ENCODE results near the gene HSD11B1.

The HSD11B1 gene

DNA sequence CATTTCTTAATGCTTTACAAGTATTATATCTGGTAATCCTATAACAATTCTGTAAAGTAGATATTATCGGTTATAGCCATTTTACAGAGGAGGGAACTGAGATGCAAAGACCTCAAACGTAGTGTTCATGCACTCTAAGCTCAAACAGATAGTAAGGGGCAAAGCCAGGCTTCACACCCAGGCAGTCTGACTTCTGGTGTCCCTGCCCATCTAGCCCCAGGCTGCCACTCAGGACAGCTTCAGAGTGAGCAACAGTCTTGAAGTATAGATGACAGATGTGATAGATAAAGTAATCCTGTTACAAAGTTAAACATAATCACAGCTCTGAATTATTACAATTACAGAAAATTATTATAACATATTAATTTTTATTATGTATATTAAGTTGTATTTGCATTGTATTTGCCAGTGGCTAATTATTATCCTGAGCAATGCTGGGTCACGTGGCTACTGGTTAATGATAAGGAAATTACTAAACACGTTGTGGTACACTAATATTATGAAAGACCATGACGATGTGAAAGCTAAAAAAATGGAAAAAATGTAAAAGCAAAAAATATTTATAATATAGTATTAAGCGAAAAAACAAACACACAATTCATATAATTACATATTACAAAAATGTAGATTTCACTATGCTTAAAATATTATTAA is 45.2 kb downstream of the HSD11B1 start:
- H3K4me1 Mint-ChIP-seq (ENCODE audit: low read depth): peaks cover 85% of the 10 kb centered on the region
- no peaks in the 10 kb centered on the region for H3K27me3 Mint-ChIP-seq
- H3K27ac Mint-ChIP-seq: peak overlapping the region; percentile 85
- no peaks in the 10 kb centered on the region for H3K36me3 Mint-ChIP-seq (ENCODE audit: low read depth)
- H3K4me3 Mint-ChIP-seq: peak overlapping the region; percentile 40
- H3K9me3 Mint-ChIP-seq: no peaks in the 10 kb centered on the region

DNA sequence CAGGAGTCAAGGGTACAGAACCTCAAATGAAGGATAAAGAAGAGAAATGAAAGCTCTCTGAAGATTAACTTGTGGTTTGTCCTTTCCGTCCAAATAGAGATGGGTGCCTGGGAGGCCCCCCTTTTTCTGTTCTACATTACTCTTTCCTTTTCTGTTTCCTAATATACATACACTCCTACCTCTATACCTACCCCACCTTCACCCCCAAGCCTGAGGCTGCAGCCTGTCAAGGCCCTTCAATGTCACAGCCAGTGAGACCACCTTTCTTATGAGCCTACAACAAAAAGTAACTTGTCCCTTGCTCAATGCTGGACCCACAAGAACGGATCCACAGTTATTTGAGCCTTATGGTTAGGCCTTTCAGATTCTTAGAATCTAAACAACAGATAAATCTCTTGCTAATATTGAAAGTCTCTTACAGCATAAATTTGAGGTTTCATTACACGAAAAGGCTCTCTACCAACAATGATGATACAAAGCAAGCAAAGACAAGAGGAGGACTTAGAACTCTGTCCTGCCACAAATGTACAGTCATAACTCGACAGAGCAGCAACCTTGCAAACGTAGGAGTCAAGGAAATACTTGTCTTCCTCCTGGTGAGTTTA is 47.1 kb downstream of the HSD11B1 start:
- Mint-ChIP-seq H3K9me3 (no peaks in the 10 kb centered on the region), H3K4me3 (peak overlapping the region; percentile 79), H3K36me3 (ENCODE audit: low read depth) (peaks cover 9% of the 10 kb centered on the region), H3K4me1 (ENCODE audit: low read depth) (peaks cover 91% of the 10 kb centered on the region), H3K27me3 (no peaks in the 10 kb centered on the region), H3K27ac (peak overlapping the region; percentile 100)

- Mint-ChIP-seq H3K36me3 (ENCODE audit: low read depth) (peaks cover 20% of the 10 kb centered on the region), H3K27ac (peak overlapping the region; percentile 100), H3K27me3 (no peaks in the 10 kb centered on the region), H3K4me3 (no peak overlapping the region), H3K9me3 (no peaks in the 10 kb centered on the region), H3K4me1 (ENCODE audit: low read depth) (peaks cover 82% of the 10 kb centered on the region)
Observed at GRCh38 chr1:209752890-209753289, 48.2 kb downstream of the HSD11B1 start.

DNA sequence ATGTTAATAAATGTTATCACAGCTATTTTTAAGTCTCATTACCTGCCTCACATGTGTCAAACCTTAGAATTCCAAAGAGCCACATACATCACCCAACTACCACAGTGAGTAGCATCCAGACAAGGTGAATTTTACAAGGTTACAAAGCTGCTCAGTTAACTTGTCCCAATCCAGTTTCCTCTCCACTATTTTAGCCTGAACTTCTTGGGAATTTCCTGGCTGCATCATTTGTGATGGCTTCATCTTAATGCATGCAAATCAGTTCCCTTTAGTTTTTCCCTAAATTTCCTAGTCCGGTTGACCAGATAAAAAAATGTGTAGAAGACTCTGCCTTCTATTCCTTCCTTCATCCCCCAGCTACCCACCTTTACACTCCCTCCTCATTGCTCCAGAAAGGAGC is 50.6 kb downstream of the HSD11B1 start:
- peak overlapping the region; percentile 100 for H3K27ac Mint-ChIP-seq
- H3K36me3 Mint-ChIP-seq (ENCODE audit: low read depth): peaks cover 43% of the 10 kb centered on the region
- peak overlapping the region; percentile 100 for H3K4me3 Mint-ChIP-seq
- no peaks in the 10 kb centered on the region for H3K27me3 Mint-ChIP-seq
- no peaks in the 10 kb centered on the region for H3K9me3 Mint-ChIP-seq
- peaks cover 83% of the 10 kb centered on the region for H3K4me1 Mint-ChIP-seq (ENCODE audit: low read depth)

DNA sequence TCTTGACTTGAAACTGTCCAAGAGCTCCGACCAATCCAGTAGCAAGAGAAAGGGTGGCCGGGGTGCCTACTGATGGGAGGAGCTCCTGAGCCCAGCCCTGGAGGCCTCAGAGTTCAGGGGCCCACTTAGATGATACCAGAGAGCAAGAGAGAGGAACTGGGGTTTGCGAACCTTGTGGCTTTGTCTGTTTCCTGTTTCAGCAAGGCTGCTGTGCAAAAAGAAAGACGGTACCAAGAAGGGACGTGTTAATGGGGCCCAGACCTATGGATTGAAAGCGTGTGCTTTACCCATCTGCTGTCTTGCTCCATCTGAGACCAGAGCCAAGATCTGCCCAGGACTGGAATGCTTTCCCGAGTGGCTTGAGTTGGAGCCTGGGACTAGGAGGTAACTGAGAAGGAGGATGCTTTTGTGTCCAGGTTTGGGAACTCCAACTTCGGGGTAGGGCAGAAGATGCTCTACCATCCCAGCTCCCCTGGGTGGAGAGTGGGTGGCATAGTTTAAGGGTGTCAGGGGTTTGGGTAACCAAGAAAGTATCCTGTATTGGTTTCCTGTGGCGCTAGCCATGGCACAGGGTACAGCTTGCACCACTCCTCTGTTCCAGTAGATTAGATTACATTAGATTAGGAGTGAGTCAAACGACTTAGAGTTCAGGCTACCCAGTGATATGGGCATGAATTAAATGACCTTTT is 51.4 kb downstream of the HSD11B1 start, which contains the start of gene TRAF3IP3:
TSS of gene TRAF3IP3 (plus strand) at position 128 of the 689 bp plus-strand sequence. CDS start 3,987 bp downstream, outside the sequence.
- Mint-ChIP-seq H3K36me3 (ENCODE audit: low read depth) (peaks cover 51% of the 10 kb centered on the region), H3K9me3 (no peaks in the 10 kb centered on the region), H3K4me1 (ENCODE audit: low read depth) (peaks cover 83% of the 10 kb centered on the region), H3K27me3 (no peaks in the 10 kb centered on the region), H3K27ac (peak within 1 kb of the TSS; percentile 100), H3K4me3 (peak within 1 kb of the TSS; percentile 100)

- Mint-ChIP-seq H3K27ac (peak overlapping the region; percentile 100), H3K9me3 (no peaks in the 10 kb centered on the region), H3K4me3 (peak overlapping the region; percentile 100), H3K4me1 (ENCODE audit: low read depth) (peaks cover 83% of the 10 kb centered on the region), H3K36me3 (ENCODE audit: low read depth) (peaks cover 59% of the 10 kb centered on the region), H3K27me3 (no peaks in the 10 kb centered on the region)
Observed at GRCh38 chr1:209756615-209757445, 52.2 kb downstream of the HSD11B1 start.

GRCh38 chr1:209758400-209758799 is 53.8 kb downstream of the HSD11B1 start:
- peaks cover 83% of the 10 kb centered on the region for H3K4me1 Mint-ChIP-seq (ENCODE audit: low read depth)
- H3K36me3 Mint-ChIP-seq (ENCODE audit: low read depth): peaks cover 75% of the 10 kb centered on the region
- H3K9me3 Mint-ChIP-seq: no peaks in the 10 kb centered on the region
- peak overlapping the region; percentile 100 for H3K27ac Mint-ChIP-seq
- no peaks in the 10 kb centered on the region for H3K27me3 Mint-ChIP-seq
- peak overlapping the region; percentile 100 for H3K4me3 Mint-ChIP-seq

- peak overlapping the region; percentile 100 for H3K4me3 Mint-ChIP-seq
- H3K27ac Mint-ChIP-seq: peak overlapping the region; percentile 54
- H3K4me1 Mint-ChIP-seq (ENCODE audit: low read depth): peaks cover 79% of the 10 kb centered on the region
Observed at GRCh38 chr1:209759829-209760359, 55.2 kb downstream of the HSD11B1 start.

DNA sequence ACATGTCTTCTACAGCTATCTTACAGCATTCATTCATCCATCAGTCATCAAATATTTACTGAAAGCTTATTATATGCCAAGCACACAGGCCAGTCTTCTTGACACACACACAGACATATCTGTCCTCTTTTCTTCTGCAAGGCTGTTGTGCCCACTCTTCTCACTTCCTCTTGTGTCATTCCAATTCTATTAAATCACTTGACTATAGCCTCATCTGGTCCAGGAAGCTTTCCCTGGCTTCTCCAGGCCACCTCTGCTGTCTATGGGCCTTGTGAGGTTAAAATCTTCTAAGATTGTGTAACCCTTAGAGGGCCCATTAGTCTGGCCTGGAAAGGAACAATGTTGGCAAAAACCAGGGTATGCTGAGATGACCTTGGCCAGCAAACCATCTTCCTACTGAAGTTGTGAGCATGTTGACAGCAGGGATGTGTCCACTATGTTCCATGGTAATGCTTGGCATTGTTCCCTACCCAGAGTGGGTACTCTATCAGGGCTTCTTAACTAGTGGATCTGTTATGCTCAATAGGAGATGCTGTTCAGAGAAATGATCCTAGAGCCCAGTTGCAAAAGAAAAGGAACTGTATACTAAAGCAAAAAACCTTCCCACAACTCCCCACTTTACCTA is 56.5 kb downstream of the HSD11B1 start:
- Mint-ChIP-seq H3K9me3 (no peaks in the 10 kb centered on the region), H3K4me3 (peak overlapping the region; percentile 25), H3K36me3 (ENCODE audit: low read depth) (peaks cover 96% of the 10 kb centered on the region), H3K27me3 (no peaks in the 10 kb centered on the region), H3K4me1 (ENCODE audit: low read depth) (peaks cover 67% of the 10 kb centered on the region), H3K27ac (peak overlapping the region; percentile 83)

More at GRCh38 chr1:209759829-209760359, 55.2 kb downstream of the HSD11B1 start:
- H3K36me3 Mint-ChIP-seq (ENCODE audit: low read depth): peaks cover 87% of the 10 kb centered on the region
- no peaks in the 10 kb centered on the region for H3K9me3 Mint-ChIP-seq
- no peaks in the 10 kb centered on the region for H3K27me3 Mint-ChIP-seq

- no peaks in the 10 kb centered on the region for H3K27me3 Mint-ChIP-seq
- H3K27ac Mint-ChIP-seq: peak overlapping the region; percentile 92
- H3K4me1 Mint-ChIP-seq (ENCODE audit: low read depth): peaks cover 33% of the 10 kb centered on the region
- no peaks in the 10 kb centered on the region for H3K9me3 Mint-ChIP-seq
- H3K36me3 Mint-ChIP-seq (ENCODE audit: low read depth): peaks cover 74% of the 10 kb centered on the region
- peak overlapping the region; percentile 72 for H3K4me3 Mint-ChIP-seq
Observed at GRCh38 chr1:209766051-209766450, 61.4 kb downstream of the HSD11B1 start.

DNA sequence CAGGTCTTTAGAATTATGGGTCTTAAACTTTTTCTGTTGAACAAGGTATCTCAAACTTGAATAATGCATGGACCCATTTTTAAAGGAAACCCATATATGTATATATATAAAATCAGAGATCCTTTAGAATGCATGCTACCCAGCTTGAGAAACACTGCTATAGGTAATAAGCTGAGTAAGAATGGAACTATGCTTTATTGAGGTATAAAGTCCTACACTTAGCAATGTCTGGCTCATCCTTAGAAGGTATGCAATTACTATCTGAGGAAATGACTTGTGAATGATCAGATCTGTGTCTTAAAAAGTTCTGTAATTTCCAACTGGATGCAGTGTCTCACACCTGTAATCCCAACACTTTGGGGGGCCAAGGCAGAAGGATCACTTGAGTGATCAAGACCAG is 62.5 kb downstream of the HSD11B1 start:
- Mint-ChIP-seq H3K4me1 (ENCODE audit: low read depth) (peaks cover 23% of the 10 kb centered on the region), H3K36me3 (ENCODE audit: low read depth) (peaks cover 63% of the 10 kb centered on the region), H3K27ac (peak overlapping the region; percentile 92), H3K4me3 (no peak overlapping the region), H3K27me3 (no peaks in the 10 kb centered on the region), H3K9me3 (no peaks in the 10 kb centered on the region)

DNA sequence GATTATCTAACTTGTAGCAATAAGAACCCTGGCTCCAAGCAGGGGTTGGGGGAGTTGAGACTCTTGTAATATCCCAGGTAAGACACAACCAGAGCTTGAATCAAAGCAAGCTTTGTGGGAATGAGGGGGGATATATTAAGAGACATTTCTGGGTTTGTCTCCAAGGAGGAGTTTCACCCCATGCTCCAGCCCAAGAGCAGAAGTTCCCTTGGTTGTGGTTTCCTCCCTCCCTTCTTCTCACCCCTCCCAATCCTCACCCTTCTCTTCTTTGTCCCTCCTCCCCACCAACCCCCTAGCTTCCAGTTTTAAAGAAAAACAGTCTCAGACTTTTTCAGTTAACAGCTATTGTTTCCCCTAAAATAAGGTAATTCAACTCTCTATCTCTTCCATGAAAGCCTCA is 63.1 kb downstream of the HSD11B1 start:
- no peaks in the 10 kb centered on the region for H3K9me3 Mint-ChIP-seq
- H3K4me3 Mint-ChIP-seq: no peak overlapping the region
- peaks cover 57% of the 10 kb centered on the region for H3K36me3 Mint-ChIP-seq (ENCODE audit: low read depth)
- H3K27me3 Mint-ChIP-seq: no peaks in the 10 kb centered on the region
- H3K27ac Mint-ChIP-seq: no peak overlapping the region
- H3K4me1 Mint-ChIP-seq (ENCODE audit: low read depth): peaks cover 17% of the 10 kb centered on the region

DNA sequence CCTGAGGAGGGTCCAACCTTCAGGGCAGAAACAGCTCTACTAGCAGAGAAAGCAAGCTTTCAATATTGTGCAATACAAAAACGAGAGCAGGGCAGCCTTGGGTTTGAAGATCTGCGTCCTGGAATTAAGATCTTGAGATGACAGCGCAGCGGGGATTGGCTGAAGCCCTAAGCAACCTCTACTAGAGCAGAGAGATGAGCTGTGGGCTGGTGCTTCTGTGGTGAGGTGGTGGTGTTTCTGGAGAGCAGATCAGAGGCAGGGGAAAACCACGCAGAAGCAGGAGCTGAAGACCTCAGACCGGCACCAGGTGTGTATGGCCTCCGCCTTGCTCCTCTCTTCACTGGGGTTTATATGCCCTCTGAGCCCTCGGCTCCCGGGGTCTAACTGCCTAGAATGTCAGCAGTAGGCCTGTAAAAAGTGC is 63.7 kb downstream of the HSD11B1 start:
- peaks cover 51% of the 10 kb centered on the region for H3K36me3 Mint-ChIP-seq (ENCODE audit: low read depth)

More for the DNA sequence above, 63.7 kb downstream of the HSD11B1 start:
- Mint-ChIP-seq H3K4me3 (no peak overlapping the region), H3K27ac (no peak overlapping the region), H3K27me3 (no peaks in the 10 kb centered on the region), H3K4me1 (ENCODE audit: low read depth) (peaks cover 10% of the 10 kb centered on the region), H3K9me3 (no peaks in the 10 kb centered on the region)

Measured in stimulated activated naive CD8-positive, alpha-beta T cell treated with anti-CD3 and anti-CD28 coated beads, Interleukin-15, Interleukin-2, amounts not matched to agents 100 ng/mL and 50 ng/mL, for 24 hours (primary cell).